Activated CD4-positive, alpha-beta T cell treated with anti-CD3 and anti-CD28 coated beads for 36 hours (primary cell): ENCODE results near the gene CES4A. TPM values are rescaled to one million over a fixed set of nuclear protein-coding genes. Genes with fewer than 3 reads are reported as not detected.
"Not testable (repeated sequence)": the region's sequence is repeated elsewhere in the genome, so short reads cannot be mapped to it uniquely, and the experiment has no call there.

Experiments used
- ATAC-seq: fragments of 200-7000 bp; cut with Tn5 transposase; one replicate; pipeline ENCODE4 v1.10.0; 2021; ENCODE audit warnings: mild to moderate bottlenecking, moderate library complexity
- CTCF ChIA-PET: fragments of 350-600 bp; sonication (Branson Sonifier 250); formaldehyde crosslinking; loops from one replicate; lab custom pipeline; 2021; ENCODE audit warnings: antibody characterized with exemption; lab: Charles Lee
- POLR2A ChIA-PET: fragments of 350-600 bp; sonication (Branson Sonifier 250); formaldehyde crosslinking; loops from one replicate; lab custom pipeline; 2021; ENCODE audit warnings: antibody characterized with exemption, inconsistent platforms; lab: Charles Lee
- DNase-seq: peaks from one replicate; pipeline ENCODE4 v3.0.0-alpha.2; 2020
- H3K27ac Mint-ChIP-seq: one replicate; pipeline ENCODE4 v1.8.0; 2021; ENCODE audit warnings: mixed read lengths
- H3K27me3 Mint-ChIP-seq: one replicate; pipeline ENCODE4 v1.8.0; 2021; ENCODE audit warnings: mixed read lengths
- H3K36me3 Mint-ChIP-seq: one replicate; pipeline ENCODE4 v1.8.0; 2021; ENCODE audit warnings: low read depth, mixed read lengths
- H3K4me1 Mint-ChIP-seq: one replicate; pipeline ENCODE4 v1.8.0; 2021; ENCODE audit warnings: mixed read lengths
- H3K4me3 Mint-ChIP-seq: one replicate; pipeline ENCODE4 v1.8.0; 2021; ENCODE audit warnings: mild to moderate bottlenecking, moderate library complexity, mixed read lengths
- H3K9me3 Mint-ChIP-seq: one replicate; pipeline ENCODE4 v1.8.0; 2021; ENCODE audit warnings: low read depth, mixed read lengths
- intact Hi-C, 2 experiments: fragments of 100-400 bp; cut with DNase I in 1 of 2; cut with micrococcal nuclease in 1 of 2; formaldehyde crosslinking; loops; one replicate each; pipeline versions ENCODE4 v1.14.2 to v1.15.1; 2022 to 2024; cut with DNase I, micrococcal nuclease
- total RNA-seq, 2 experiments: library from RNA; stranded (reverse); gene quantifications; one replicate each; pipeline ENCODE4 v1.2.3, GENCODE V29; 2021

CES4A gene
- 10 to 100 TPM; 13.5 to 15.7 TPM for total RNA-seq

DNA sequence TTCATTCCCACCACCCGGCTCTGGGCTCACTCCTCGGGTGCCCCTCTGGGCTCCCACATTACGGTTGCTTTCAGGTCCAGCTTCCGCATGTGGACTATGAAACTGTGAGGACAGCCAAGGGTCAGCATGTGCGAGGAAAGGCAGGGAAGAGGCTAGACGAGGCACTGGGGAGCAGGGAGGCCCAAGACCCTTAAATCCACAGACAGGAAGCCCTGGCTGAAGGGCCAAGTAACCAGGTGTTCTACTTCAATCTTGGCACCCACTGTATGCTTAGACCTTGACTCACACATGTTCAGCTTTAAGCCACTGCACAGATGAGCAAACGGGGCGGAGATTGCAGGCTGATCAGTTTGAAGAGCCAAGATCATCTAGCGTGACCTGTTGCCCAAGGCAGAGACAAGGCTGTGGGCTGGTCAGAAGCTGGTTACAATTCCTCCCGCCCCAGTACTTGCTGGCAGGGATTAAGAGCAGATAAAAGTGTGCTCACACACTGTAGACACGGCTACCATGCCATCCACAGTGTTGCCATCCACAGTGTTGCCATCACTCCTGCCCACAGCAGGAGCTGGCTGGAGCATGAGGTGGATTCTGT lies at the start of gene CES4A:
TSS of gene CES4A (plus strand) at position 393 of the 592 bp plus-strand sequence. CDS start at position 577, 184 bp downstream.
- CTCF ChIA-PET = interaction anchor here (0.8 kb wide), 1 partner anchor 25 kb away, joined by 4 read pairs; no protein-coding TSS in a partner anchor
- intact Hi-C loops = loop anchor here in 1 of 2 experiments (5.0 kb wide), 1 partner anchor 324 kb away; no protein-coding TSS in a partner anchor
- H3K27ac Mint-ChIP-seq = peak within 1 kb of the TSS; percentile 75
- DNase-seq = peak; percentile 47
- no peaks in the 10 kb centered on the region for H3K9me3 Mint-ChIP-seq
- POLR2A ChIA-PET = no interaction called here
- ATAC-seq = no peak
- H3K4me3 Mint-ChIP-seq = peak within 1 kb of the TSS; percentile 1
- no peaks in the 10 kb centered on the region for H3K27me3 Mint-ChIP-seq
- no peaks in the 10 kb centered on the region for H3K36me3 Mint-ChIP-seq
- H3K4me1 Mint-ChIP-seq = peaks cover 30% of the 10 kb centered on the region

DNA sequence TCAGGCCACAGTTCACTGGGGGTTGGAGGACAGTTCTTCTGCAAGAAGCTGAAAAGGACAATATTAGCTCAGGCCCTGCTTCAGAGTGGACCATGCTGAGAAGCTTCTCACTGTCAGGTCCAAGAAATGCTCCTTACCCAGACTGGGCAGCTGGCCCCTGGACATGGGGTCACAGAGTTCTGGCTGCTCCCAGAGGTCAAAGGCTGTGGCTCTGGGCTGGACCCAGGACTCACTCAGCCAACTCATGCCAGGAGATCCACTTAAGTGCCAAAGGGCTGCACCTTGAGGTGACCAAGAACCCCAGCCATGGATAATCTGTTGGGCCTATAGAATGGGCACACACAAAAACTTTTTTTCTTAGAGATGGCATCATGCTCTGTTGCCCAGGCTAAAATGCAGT lies 49.0 kb upstream of the CES4A start:
- no peak for DNase-seq
- Mint-ChIP-seq H3K27me3 (no peaks in the 10 kb centered on the region), H3K9me3 (no peaks in the 10 kb centered on the region), H3K27ac (no peak overlapping the region), H3K4me3 (no peak overlapping the region), H3K4me1 (peaks cover 30% of the 10 kb centered on the region), H3K36me3 (peaks cover 29% of the 10 kb centered on the region)
- no peak for ATAC-seq
- CTCF ChIA-PET = interaction anchor here (0.5 to 1.0 kb wide), 3 partner anchors 17 to 110 kb away, joined by 3 read pairs; no protein-coding TSS in a partner anchor
- POLR2A ChIA-PET = no interaction called here
- intact Hi-C loops = no loop called here

DNA sequence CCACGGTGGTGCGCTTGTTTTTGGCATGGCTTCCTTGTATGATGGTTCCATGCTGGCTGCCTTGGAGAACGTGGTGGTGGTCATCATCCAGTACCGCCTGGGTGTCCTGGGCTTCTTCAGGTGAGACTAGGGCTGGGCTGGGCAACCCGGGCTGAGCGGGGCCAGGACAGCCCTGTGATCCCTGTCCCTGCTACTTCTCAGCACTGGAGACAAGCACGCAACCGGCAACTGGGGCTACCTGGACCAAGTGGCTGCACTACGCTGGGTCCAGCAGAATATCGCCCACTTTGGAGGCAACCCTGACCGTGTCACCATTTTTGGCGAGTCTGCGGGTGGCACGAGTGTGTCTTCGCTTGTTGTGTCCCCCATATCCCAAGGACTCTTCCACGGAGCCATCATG lies 48.2 kb upstream of the CES4A start:
- no peak overlapping the region for H3K4me3 Mint-ChIP-seq
- H3K27ac Mint-ChIP-seq = no peak overlapping the region
- intact Hi-C loops = no loop called here
- ChIA-PET POLR2A (interaction anchor here (0.7 to 0.8 kb wide), 2 partner anchors 10 to 13 kb away, joined by 3 read pairs; no protein-coding TSS in a partner anchor), CTCF (interaction anchor here (0.5 to 0.7 kb wide), 2 partner anchors 24 to 344 kb away, joined by 3 read pairs; no protein-coding TSS in a partner anchor)
- no peaks in the 10 kb centered on the region for H3K9me3 Mint-ChIP-seq
- H3K27me3 Mint-ChIP-seq = no peaks in the 10 kb centered on the region
- H3K4me1 Mint-ChIP-seq = peaks cover 27% of the 10 kb centered on the region
- peaks cover 26% of the 10 kb centered on the region for H3K36me3 Mint-ChIP-seq
- DNase-seq = no peak
- no peak for ATAC-seq

DNA sequence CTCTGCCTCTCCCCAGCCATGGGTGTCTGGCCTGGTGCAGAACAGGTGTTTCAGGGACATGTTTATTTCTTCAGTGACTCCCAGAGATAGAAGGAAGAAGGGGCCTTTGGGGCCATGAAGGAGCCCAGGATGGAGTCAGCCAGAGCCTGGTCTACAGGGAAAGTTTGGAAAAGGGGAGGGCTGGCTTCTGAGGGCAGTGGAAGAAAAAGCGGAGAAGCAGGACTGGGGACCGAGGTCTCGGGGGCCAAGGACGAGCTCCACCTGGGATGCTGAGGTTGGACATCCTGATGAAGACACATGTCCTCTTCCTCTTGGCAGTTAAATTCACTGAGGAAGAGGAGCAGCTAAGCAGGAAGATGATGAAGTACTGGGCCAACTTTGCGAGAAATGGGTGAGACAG lies 45.4 kb upstream of the CES4A start:
- Mint-ChIP-seq H3K4me3 (no peak overlapping the region), H3K27me3 (no peaks in the 10 kb centered on the region), H3K27ac (peak overlapping the region; percentile 8), H3K36me3 (peaks cover 18% of the 10 kb centered on the region), H3K4me1 (peaks cover 9% of the 10 kb centered on the region), H3K9me3 (no peaks in the 10 kb centered on the region)
- DNase-seq (no peak), ATAC-seq (no peak)
- ChIA-PET CTCF (interaction anchor here (1.4 to 1.6 kb wide), 2 partner anchors 10 to 11 kb away, joined by 5 to 7 read pairs; no protein-coding TSS in a partner anchor), POLR2A (no interaction called here)
- intact Hi-C loops = no loop called here

DNA sequence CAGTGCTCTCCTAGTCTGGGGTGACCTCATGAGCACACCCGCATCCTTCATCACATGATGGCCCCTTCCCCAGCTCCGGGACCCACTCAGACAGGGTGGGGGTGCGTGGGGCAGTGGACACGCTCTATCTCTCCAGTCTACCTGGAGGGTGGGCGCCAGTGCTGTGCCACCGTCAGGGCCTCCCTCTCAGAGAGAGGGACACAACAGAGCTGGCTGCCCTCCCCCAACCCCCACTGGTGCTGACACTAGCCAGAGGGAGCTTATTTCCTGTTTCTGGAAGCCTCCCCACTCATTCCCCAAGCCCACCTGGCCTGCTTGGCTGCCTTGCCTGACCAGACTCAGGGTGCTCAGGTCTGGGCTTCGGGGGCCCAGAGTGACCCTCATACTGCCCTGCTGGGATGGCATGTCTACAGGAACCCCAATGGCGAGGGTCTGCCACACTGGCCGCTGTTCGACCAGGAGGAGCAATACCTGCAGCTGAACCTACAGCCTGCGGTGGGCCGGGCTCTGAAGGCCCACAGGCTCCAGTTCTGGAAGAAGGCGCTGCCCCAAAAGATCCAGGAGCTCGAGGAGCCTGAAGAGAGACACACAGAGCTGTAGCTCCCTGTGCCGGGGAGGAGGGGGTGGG lies 44.8 kb upstream of the CES4A start:
- no peak overlapping the region for H3K4me3 Mint-ChIP-seq
- POLR2A ChIA-PET = no interaction called here

DNA sequence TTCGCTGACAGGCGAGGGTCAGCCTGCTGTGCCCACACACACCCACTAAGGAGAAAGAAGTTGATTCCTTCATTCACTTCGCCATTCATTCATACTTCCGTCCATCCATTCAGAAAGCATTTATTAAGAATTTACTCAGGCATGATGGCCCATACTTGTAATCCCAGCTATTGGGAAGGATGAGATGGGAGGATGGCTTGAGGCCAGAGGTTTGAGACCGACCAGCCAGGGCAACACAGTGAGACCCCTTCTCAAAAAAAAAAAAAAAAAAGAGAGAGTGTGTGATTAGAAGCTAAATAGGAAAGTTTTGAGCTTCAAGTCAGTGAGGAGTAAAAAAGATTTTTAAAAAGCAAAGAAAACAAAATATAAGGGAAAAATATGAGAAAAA lies 44.3 kb upstream of the CES4A start:
- Mint-ChIP-seq H3K27ac (no peak overlapping the region), H3K4me3 (no peak overlapping the region), H3K4me1 (peaks cover 16% of the 10 kb centered on the region), H3K36me3 (peaks cover 18% of the 10 kb centered on the region), H3K27me3 (peaks cover 9% of the 10 kb centered on the region), H3K9me3 (no peaks in the 10 kb centered on the region)
- POLR2A ChIA-PET = interaction anchor here (0.7 kb wide), 1 partner anchor 300 kb away, joined by 3 read pairs; no protein-coding TSS in a partner anchor
- no peak for ATAC-seq
- DNase-seq = no peak
- intact Hi-C loops = no loop called here
- CTCF ChIA-PET = interaction anchor here (0.7 to 1.6 kb wide), 8 partner anchors 10 to 241 kb away, joined by 3 to 7 read pairs (median 3); no protein-coding TSS in a partner anchor

More for the DNA sequence above, 44.8 kb upstream of the CES4A start:
- ATAC-seq (no peak), DNase-seq (no peak)
- intact Hi-C loops = no loop called here
- Mint-ChIP-seq H3K27ac (no peak overlapping the region), H3K27me3 (peaks cover 5% of the 10 kb centered on the region), H3K36me3 (peaks cover 18% of the 10 kb centered on the region), H3K4me1 (peaks cover 14% of the 10 kb centered on the region), H3K9me3 (no peaks in the 10 kb centered on the region)
- CTCF ChIA-PET = interaction anchor here (0.7 to 1.6 kb wide), 8 partner anchors 10 to 242 kb away, joined by 3 to 7 read pairs (median 3); no protein-coding TSS in a partner anchor

DNA sequence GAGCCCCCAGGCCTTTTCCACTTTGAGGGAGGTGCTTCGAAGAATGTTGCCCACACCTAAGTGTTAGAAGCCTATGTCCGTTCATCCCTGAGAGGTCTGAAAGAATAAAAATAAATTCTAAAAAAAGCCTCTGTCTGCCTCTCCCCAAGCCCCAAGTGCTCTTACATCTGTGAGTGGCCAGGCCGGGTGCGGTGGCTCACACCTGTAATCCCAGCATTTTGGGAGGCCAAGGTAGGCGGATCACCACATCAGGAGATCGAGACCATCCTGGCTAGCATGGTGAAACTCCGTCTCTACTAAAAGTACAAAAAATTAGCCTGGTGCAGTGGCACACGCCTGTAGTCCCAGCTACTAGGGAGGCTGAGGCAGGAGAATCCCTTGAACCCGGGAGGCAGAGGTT lies 43.4 kb upstream of the CES4A start:
- peaks cover 16% of the 10 kb centered on the region for H3K36me3 Mint-ChIP-seq
- H3K4me3 Mint-ChIP-seq, DNase-seq, H3K27ac Mint-ChIP-seq, ATAC-seq, H3K9me3 Mint-ChIP-seq, POLR2A ChIA-PET: not testable (repeated sequence)
- intact Hi-C loops = loop anchor here in 1 of 2 experiments (5.0 kb wide), 1 partner anchor 522 kb away; no protein-coding TSS in a partner anchor
- CTCF ChIA-PET = interaction anchor here (0.6 to 1.2 kb wide), 4 partner anchors 9 to 154 kb away, joined by 3 to 6 read pairs (median 4); no protein-coding TSS in a partner anchor
- H3K27me3 Mint-ChIP-seq = peaks cover 17% of the 10 kb centered on the region
- H3K4me1 Mint-ChIP-seq = peaks cover 16% of the 10 kb centered on the region

DNA sequence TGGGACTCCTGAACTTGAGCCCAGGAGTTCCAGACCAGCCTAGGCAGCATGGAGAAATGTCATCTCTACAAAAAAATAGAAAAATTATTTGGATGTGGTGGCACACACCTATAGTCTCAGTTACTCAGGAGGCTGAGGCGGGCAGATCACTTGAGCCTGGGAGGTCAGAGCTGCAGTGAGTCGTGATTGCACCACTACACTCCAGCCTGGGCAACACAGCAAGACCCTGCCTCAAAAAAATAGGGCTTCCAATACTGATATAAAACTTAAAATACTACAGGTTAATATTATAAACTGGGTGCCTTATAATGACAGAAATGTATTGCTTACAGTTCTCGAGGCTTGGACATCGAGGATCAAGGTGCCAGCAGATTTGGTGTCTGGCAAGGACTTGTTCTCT lies 42.5 kb upstream of the CES4A start:
- ATAC-seq (no peak), DNase-seq (no peak)
- ChIA-PET POLR2A (no interaction called here), CTCF (interaction anchor here (0.7 to 1.9 kb wide), 4 partner anchors 13 to 299 kb away, joined by 3 to 9 read pairs (median 4); no protein-coding TSS in a partner anchor)
- intact Hi-C loops = loop anchor here (2.0 to 5.0 kb wide), 3 partner anchors 209 to 521 kb away; partner anchors contain the start of genes FBXL8 (in 1 of the 2) and TRADD (in 1 of the 2)
- Mint-ChIP-seq H3K9me3 (no peaks in the 10 kb centered on the region), H3K27me3 (peaks cover 18% of the 10 kb centered on the region), H3K4me3 (no peak overlapping the region), H3K4me1 (peaks cover 20% of the 10 kb centered on the region), H3K36me3 (peaks cover 16% of the 10 kb centered on the region), H3K27ac (no peak overlapping the region)

DNA sequence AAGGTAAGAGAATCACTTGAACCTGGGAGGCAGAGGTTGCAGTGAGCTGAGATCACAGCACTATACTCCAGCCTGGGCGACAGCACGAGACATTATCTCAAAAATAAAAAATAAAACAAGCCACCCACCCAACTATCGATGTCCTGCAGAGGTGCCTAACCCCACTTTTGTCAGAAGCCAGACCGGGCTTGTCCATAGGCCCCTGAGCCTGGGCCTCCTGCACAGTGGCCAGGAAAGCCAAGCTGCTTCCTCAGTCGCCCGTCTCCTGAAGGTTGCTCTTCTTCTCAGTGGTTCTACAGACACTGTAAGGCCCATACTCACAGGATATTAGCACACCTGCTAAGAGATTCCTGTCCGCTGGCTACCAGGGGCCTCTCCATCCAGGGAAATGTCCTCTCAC lies 41.8 kb upstream of the CES4A start:
- POLR2A ChIA-PET = no interaction called here
- no peak overlapping the region for H3K27ac Mint-ChIP-seq

DNA sequence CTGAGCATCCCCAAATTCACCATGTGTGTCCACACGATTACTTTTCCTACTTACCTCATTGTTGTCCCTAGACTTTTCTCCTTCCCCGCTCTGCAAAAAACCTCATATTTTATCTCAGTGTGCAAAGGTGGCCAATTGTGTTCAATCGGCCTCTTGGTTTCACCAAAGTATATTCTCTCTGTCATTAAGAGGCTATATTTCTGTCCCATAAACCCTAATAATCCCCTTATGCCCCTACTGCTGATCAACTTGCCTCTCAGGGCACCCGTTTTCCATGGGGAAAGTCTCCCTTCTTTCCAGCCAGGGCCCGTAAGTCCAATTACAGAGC lies 41.5 kb upstream of the CES4A start:
- peaks cover 8% of the 10 kb centered on the region for H3K36me3 Mint-ChIP-seq
- peaks cover 6% of the 10 kb centered on the region for H3K9me3 Mint-ChIP-seq
- H3K4me1 Mint-ChIP-seq = peaks cover 22% of the 10 kb centered on the region
- DNase-seq (no peak), ATAC-seq (no peak)
- H3K4me3 Mint-ChIP-seq = no peak overlapping the region
- H3K27ac Mint-ChIP-seq = no peak overlapping the region
- peaks cover 27% of the 10 kb centered on the region for H3K27me3 Mint-ChIP-seq
- ChIA-PET POLR2A (interaction anchor here (0.6 kb wide), 1 partner anchor 213 kb away, joined by 4 read pairs; the partner anchor contains the start of genes FBXL8 and TRADD), CTCF (interaction anchor here (0.8 to 1.9 kb wide), 7 partner anchors 12 to 238 kb away, joined by 3 to 9 read pairs (median 4); no protein-coding TSS in a partner anchor)
- intact Hi-C loops = loop anchor here (1.0 to 5.0 kb wide), 5 partner anchors 13 to 520 kb away; partner anchors contain the start of genes CIAO2B (in 1 of the 2), FBXL8 (in 1 of the 2) and TRADD (in 1 of the 2)

More for the DNA sequence above, 41.8 kb upstream of the CES4A start:
- peaks cover 23% of the 10 kb centered on the region for H3K27me3 Mint-ChIP-seq
- DNase-seq (no peak), ATAC-seq (no peak)
- intact Hi-C loops = loop anchor here (2.0 to 5.0 kb wide), 3 partner anchors 208 to 521 kb away; partner anchors contain the start of genes FBXL8 (in 1 of the 2) and TRADD (in 1 of the 2)
- H3K4me3 Mint-ChIP-seq = no peak overlapping the region
- peaks cover 10% of the 10 kb centered on the region for H3K36me3 Mint-ChIP-seq
- peaks cover 4% of the 10 kb centered on the region for H3K9me3 Mint-ChIP-seq
- peaks cover 22% of the 10 kb centered on the region for H3K4me1 Mint-ChIP-seq
- CTCF ChIA-PET = interaction anchor here (0.7 to 1.9 kb wide), 4 partner anchors 12 to 299 kb away, joined by 3 to 9 read pairs (median 4); no protein-coding TSS in a partner anchor
